GM06990 (cell line): ENCODE data around the gene PRKCA.

ENCODE experiments used
- DNase-seq: peaks from one replicate; pipeline ENCODE4 v3.0.0-alpha.2; 2011; ENCODE audit not compliant: insufficient read length; ENCODE audit errors: extremely low read depth
- H3K27me3 ChIP-seq: replicated peaks from 2 replicates; pipeline ENCODE4 v1.6.0; 2011; ENCODE audit warnings: low read length; ENCODE audit not compliant: control insufficient read depth, insufficient read depth
- H3K36me3 ChIP-seq: 2 replicates; pipeline ENCODE4 v1.5.1; 2011; ENCODE audit warnings: low read length; ENCODE audit not compliant: control insufficient read depth, insufficient read depth
- H3K4me3 ChIP-seq: replicated peaks from 2 replicates; pipeline ENCODE4 v1.5.1; 2011; ENCODE audit warnings: low read depth, mild to moderate bottlenecking, control low read depth, low read length
- TF ChIP-seq, protein P1 (sequence below): IDR thresholded peaks from 2 replicates; pipeline ENCODE4 v1.5.1; 2011; ENCODE audit warnings: low read length, control low read depth, mild to moderate bottlenecking, inconsistent platforms; ENCODE audit not compliant: insufficient read depth, poor library complexity, severe bottlenecking

The PRKCA gene

DNA sequence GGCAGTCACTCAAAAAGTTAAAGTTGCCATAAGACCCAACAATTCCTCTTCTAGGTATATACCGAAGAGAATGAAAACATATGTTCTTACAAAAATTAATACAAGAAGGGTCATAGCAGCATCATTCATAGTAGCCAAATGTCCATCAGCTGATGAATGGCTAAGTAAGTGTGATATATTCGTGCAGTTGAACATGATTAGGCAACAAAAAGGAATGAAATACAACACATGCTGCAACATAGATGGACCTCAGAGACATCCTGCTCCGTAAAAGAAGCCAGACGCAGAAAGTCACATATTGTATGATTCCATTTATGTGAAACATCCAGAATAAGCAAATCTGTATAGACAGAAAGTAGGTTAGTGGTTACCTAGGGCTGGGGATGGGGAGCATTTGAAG lies 303.1 kb downstream of the PRKCA start:
- Histone ChIP-seq H3K4me3 (no peak overlapping the region), H3K27me3 (no peaks in the 10 kb centered on the region), H3K36me3 (no peaks in the 10 kb centered on the region)
- no peak for DNase-seq
- TF ChIP-seq, protein P1, sequence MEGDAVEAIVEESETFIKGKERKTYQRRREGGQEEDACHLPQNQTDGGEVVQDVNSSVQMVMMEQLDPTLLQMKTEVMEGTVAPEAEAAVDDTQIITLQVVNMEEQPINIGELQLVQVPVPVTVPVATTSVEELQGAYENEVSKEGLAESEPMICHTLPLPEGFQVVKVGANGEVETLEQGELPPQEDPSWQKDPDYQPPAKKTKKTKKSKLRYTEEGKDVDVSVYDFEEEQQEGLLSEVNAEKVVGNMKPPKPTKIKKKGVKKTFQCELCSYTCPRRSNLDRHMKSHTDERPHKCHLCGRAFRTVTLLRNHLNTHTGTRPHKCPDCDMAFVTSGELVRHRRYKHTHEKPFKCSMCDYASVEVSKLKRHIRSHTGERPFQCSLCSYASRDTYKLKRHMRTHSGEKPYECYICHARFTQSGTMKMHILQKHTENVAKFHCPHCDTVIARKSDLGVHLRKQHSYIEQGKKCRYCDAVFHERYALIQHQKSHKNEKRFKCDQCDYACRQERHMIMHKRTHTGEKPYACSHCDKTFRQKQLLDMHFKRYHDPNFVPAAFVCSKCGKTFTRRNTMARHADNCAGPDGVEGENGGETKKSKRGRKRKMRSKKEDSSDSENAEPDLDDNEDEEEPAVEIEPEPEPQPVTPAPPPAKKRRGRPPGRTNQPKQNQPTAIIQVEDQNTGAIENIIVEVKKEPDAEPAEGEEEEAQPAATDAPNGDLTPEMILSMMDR: no peak

- TF ChIP-seq, protein P1: no peak
- no peaks in the 10 kb centered on the region for H3K36me3 ChIP-seq
- no peak for DNase-seq
- no peak overlapping the region for H3K4me3 ChIP-seq
- H3K27me3 ChIP-seq: no peaks in the 10 kb centered on the region
Measured at GRCh38 chr17:66610361-66611133, 308.1 kb downstream of the PRKCA start.

- no peak for DNase-seq
- TF ChIP-seq, protein P1: no peak
- Histone ChIP-seq H3K4me3 (no peak overlapping the region), H3K27me3 (no peaks in the 10 kb centered on the region), H3K36me3 (no peaks in the 10 kb centered on the region)
Measured at GRCh38 chr17:66611397-66611796, 309.0 kb downstream of the PRKCA start.

- H3K27me3 ChIP-seq: no peaks in the 10 kb centered on the region
- TF ChIP-seq, protein P1: no peak
- DNase-seq: no peak
- H3K36me3 ChIP-seq: no peaks in the 10 kb centered on the region
- no peak overlapping the region for H3K4me3 ChIP-seq
Measured at GRCh38 chr17:66612993-66613392, 310.6 kb downstream of the PRKCA start.

DNA sequence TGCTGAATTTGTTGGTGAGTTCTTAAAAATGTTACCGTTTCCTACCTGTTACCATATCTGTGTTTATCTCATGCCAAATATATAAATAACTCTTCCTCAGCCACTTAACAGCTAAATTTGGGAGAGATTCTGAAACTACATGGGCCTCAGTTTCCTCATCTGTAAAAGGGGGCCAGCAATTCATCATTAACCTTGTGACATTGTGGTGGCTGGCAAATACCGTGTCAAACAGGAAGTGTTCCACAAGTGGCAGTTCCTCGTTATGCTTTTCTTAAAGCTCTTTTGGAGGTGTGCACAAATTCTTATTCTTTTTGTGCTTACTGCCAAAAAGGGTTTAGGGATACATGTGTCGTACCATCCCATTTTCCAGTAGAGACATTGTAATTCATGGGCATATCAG lies 312.1 kb downstream of the PRKCA start:
- no peak for DNase-seq
- Histone ChIP-seq H3K4me3 (no peak overlapping the region), H3K36me3 (no peaks in the 10 kb centered on the region), H3K27me3 (no peaks in the 10 kb centered on the region)
- TF ChIP-seq, protein P1: no peak
